Measurements from ENCODE around the gene SAMD4A. TPM values are rescaled to one million over a fixed set of nuclear protein-coding genes. Genes with fewer than 3 reads are reported as not detected.

The SAMD4A gene
- total and polyA plus RNA-seq, 8 donors = 2.5 to 67.4 (median 15.9) TPM

DNA sequence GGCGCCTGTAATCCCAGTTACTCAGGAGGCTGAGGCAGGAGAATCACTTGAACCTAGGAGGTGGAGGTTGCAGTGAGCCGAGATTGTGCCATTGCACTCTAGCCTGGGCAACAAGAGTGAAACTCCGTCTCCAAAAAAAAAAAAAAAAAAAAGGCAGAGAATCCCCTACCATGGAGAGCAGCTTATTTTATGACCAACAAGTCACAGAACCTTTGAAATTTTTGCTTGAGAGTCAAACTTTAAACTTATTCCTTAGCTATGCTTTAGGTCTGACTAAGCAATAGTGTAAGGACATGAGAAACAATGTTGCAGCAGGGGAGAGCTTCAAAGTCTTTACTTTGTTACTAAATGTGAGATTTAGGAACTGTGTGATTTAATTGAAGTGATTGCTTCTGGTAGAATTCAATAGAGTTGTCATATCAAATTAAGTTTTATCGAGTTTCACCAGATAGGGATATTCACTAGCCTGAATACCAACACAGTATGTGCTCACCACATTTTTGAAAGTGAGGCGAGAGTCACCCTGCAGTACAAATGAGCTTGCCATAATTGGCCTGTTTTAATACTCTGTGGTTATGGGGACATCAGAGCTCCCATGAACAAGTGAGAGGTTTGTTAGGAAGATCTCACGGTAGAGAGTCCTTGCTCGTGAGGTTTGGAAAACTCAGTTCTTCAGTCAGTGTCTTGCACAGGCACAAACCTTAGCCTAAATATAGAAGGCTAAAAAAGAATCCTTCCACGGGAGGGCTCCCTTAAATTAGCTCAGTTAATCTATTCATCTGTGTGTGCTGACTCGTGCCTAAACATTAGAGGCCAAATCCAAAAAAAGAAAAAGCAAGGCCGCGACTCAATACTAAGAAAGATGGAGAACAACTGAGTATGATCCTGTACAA, 108.6 kb downstream of the SAMD4A start:
- TF ChIP-seq, protein P1, sequence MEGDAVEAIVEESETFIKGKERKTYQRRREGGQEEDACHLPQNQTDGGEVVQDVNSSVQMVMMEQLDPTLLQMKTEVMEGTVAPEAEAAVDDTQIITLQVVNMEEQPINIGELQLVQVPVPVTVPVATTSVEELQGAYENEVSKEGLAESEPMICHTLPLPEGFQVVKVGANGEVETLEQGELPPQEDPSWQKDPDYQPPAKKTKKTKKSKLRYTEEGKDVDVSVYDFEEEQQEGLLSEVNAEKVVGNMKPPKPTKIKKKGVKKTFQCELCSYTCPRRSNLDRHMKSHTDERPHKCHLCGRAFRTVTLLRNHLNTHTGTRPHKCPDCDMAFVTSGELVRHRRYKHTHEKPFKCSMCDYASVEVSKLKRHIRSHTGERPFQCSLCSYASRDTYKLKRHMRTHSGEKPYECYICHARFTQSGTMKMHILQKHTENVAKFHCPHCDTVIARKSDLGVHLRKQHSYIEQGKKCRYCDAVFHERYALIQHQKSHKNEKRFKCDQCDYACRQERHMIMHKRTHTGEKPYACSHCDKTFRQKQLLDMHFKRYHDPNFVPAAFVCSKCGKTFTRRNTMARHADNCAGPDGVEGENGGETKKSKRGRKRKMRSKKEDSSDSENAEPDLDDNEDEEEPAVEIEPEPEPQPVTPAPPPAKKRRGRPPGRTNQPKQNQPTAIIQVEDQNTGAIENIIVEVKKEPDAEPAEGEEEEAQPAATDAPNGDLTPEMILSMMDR (IDR thresholded peaks at IDR 0.05) = no peak
- no peak for TF ChIP-seq POLR2AphosphoS5 (IDR thresholded peaks at IDR 0.05)
- TF ChIP-seq EP300 (IDR thresholded peaks at IDR 0.05) = no peak
- TF ChIP-seq POLR2A (IDR thresholded peaks at IDR 0.05) = no peak
- DNase-seq = no peak
- intact Hi-C loops (cut with DNase I; ENCODE audit: low total_unique reads) = no loop called here
- WGBS, 5 donors = 80 to 87% (median 82%) methylated on average over 9 to 11 of the region's 11 CpGs
- Histone ChIP-seq H3K27ac (peak overlapping the region in 4 of 5 donors; percentile 71 to 86 (median 80)), H3K4me3 (no peak overlapping the region), H3K27me3 (no peaks in the 10 kb centered on the region), H3K36me3 (no peaks in the 10 kb centered on the region), H3K4me1 (peaks cover 9 to 57% (median 33%) of the 10 kb centered on the region in 4 donors), H3K9me3 (no peaks in the 10 kb centered on the region)

DNA sequence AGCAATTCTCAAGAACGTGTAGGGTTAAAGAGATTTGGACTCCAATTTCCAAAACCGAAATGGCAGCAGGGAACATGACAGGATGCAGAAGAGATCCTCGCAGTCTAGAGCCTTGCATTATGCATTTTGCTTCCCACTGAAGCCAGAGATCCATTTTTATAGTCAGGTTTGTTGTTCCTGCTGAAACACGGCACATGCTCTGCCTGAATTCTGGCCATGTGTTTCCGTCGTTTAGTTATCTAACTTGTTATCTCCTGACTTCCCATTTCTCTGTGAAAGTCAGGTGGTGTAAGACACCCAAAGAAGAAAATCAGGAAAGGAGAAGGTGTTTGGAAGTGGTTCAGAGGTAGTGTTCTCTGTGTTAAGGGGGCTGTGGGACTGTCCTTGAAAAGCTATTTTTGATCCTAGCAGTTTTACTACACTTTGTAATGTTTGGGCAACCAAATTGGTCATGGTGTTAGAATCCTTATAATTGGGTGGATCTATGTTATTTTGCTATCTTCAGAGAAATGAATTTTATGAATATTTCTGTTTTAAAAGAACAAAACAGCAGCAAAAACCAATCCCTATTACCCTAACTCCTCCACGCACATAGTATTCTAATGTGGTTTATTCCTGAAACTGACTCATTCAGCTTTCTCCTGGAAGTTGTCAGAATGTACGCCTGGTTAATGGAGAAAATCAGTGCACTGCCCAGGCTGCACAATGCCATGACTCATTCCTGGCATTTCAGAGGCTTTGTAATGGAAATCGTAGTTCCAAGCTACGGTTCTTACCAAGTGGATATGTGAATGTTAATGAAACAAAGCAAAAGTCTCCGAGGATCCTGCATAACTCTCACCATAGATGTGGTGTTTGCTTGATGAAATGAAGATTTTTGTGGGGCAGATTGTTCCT, 110.1 kb downstream of the SAMD4A start:
- DNase-seq = peak in 1 of 2 donors; percentile 83
- intact Hi-C loops (cut with DNase I; ENCODE audit: low total_unique reads) = no loop called here
- no peak overlapping the region for H3K4me3 ChIP-seq
- H3K36me3 ChIP-seq = no peaks in the 10 kb centered on the region
- TF ChIP-seq POLR2A (IDR thresholded peaks at IDR 0.05) (no peak), POLR2AphosphoS5 (IDR thresholded peaks at IDR 0.05) (peak; percentile 50 to 94 (median 85)), EP300 (IDR thresholded peaks at IDR 0.05) (peak; percentile 81)
- H3K4me1 ChIP-seq = peaks cover 9 to 51% (median 32%) of the 10 kb centered on the region in 4 donors
- 30 to 45% (median 33%) methylated on average over 11 of the region's 11 CpGs for WGBS, 5 donors
- peak overlapping the region in 4 of 5 donors; percentile 71 to 86 (median 80) for H3K27ac ChIP-seq
- H3K9me3 ChIP-seq = no peaks in the 10 kb centered on the region
- H3K27me3 ChIP-seq = no peaks in the 10 kb centered on the region

DNA sequence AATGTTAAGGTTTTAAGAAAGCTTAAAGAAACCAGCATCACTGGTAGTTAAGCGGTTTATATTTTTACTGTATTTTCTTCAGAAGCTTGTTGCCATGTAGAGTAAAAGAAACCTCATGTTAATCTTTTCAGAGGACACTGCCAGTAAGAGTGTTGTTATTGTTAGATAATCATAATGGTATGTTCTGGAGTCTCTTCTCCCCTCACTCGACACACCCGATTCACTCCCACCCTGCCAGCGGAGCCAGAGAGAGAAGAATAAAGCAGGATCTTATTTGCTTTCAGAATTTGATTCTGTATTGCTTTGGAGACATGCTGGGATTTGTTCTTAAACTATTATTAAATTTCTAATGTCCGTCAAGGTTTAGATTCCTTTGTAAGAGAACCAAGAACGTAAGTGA, 113.7 kb downstream of the SAMD4A start:
- H3K27me3 ChIP-seq = no peaks in the 10 kb centered on the region
- H3K4me3 ChIP-seq = no peak overlapping the region
- WGBS, 5 donors = 83 to 97% (median 93%) methylated on average over 6 of the region's 6 CpGs
- peak overlapping the region in 1 of 5 donors; percentile 9 for H3K27ac ChIP-seq
- no peaks in the 10 kb centered on the region for H3K36me3 ChIP-seq
- H3K4me1 ChIP-seq = peaks cover 18 to 41% (median 33%) of the 10 kb centered on the region in 4 donors
- TF ChIP-seq EP300 (IDR thresholded peaks at IDR 0.05) (no peak), POLR2AphosphoS5 (IDR thresholded peaks at IDR 0.05) (no peak), POLR2A (IDR thresholded peaks at IDR 0.05) (no peak)
- TF ChIP-seq, protein P1 (IDR thresholded peaks at IDR 0.05) = no peak
- no peaks in the 10 kb centered on the region for H3K9me3 ChIP-seq
- DNase-seq = peak in 1 of 2 donors; percentile 31
- intact Hi-C loops (cut with DNase I; ENCODE audit: low total_unique reads) = no loop called here

DNA sequence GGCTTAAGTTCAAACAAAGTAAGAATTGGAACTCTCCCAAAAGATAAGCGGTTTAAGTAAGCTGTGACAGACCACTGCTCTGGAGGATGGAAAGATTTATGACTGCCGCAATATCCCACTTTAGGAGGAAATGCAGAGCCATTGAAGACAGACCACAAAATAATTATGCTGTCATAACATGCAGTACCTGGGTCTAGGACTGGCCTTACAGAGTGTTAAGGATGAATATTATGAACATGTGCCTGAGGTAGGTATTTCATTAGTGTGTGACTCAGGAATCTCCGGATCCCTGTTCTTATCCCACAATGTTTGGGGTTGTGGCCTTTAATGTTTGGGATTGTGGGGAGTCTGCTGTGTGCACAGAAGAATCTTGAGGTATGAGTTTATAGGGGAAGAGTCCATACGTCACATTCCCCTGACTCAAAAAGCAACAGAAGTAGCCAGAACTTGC, 114.9 kb downstream of the SAMD4A start:
- Histone ChIP-seq H3K9me3 (no peaks in the 10 kb centered on the region), H3K27me3 (no peaks in the 10 kb centered on the region), H3K36me3 (no peaks in the 10 kb centered on the region), H3K4me3 (no peak overlapping the region), H3K4me1 (peaks cover 14 to 40% (median 32%) of the 10 kb centered on the region in 4 donors), H3K27ac (peak overlapping the region in 1 of 5 donors; percentile 39)
- TF ChIP-seq POLR2AphosphoS5 (IDR thresholded peaks at IDR 0.05) (no peak), EP300 (IDR thresholded peaks at IDR 0.05) (no peak), POLR2A (IDR thresholded peaks at IDR 0.05) (no peak)
- TF ChIP-seq, protein P1 (IDR thresholded peaks at IDR 0.05) = no peak
- no peak for DNase-seq
- WGBS, 5 donors = 84 to 90% (median 87%) methylated on average over 4 of the region's 4 CpGs
- intact Hi-C loops (cut with DNase I; ENCODE audit: low total_unique reads) = no loop called here

Measured in stomach (tissue), 9 donors.